ENCODE results near the gene NIP7.
"Not testable (repeated sequence)": the region's sequence is repeated elsewhere in the genome, so short reads cannot be mapped to it uniquely, and the experiment has no call there.

The NIP7 gene

GRCh38 chr16:69348222-69348621, 8.7 kb downstream of the NIP7 start:
- no peak for DNase-seq

DNA sequence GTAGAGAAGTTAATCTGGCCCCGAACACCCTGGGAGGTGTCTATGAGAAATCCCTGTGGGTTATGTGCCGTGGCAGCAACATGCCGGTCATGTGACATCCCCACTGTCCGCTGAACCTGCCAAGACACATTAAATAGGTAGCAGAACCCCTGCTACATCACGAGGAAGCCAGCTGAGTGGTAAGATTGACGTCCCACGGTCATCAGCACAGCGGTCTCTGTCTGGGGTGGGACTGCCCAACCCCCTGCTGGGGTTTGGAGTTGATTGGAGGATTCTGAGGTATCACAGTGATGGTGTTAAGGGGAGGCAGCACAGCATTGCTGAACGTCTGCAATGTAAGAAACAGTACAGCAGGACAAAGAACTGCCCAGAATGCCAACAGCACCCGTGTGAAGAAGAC, 10.0 kb downstream of the NIP7 start:
- no peak for DNase-seq

GRCh38 chr16:69350536-69351133, 11.1 kb downstream of the NIP7 start:
- no peak for DNase-seq

GRCh38 chr16:69351309-69352027, 11.9 kb downstream of the NIP7 start, which contains the start of gene TMED6:
TSS of gene TMED6 (minus strand) at chr16:69351786. CDS start at chr16:69351753, 33 bp downstream.
- peak; percentile 65 for DNase-seq

GRCh38 chr16:69360070-69360469, 20.5 kb downstream of the NIP7 start:
- DNase-seq: not testable (repeated sequence)

DNA sequence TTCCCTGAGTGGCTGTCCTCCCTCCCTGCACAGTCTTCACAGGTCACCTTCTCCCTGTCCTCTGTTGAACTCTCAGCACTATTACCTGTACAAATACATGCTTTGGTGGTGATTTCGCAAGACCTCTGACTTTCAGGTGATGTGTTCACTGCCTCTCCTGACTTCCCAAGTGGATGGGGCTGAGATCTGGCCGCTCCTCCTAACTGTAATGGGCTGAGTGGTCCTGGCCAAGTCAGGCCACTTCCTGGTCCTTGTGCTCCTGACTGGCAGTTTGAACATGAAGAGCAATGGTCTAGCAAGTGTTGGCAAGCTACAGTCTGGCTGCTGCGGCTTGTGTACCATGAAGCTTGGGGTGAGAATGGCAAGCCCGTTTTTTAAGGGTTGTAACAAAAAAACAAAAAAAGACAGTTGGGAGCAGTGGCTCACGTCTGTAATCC, 23.7 kb downstream of the NIP7 start:
- DNase-seq: no peak

DNA sequence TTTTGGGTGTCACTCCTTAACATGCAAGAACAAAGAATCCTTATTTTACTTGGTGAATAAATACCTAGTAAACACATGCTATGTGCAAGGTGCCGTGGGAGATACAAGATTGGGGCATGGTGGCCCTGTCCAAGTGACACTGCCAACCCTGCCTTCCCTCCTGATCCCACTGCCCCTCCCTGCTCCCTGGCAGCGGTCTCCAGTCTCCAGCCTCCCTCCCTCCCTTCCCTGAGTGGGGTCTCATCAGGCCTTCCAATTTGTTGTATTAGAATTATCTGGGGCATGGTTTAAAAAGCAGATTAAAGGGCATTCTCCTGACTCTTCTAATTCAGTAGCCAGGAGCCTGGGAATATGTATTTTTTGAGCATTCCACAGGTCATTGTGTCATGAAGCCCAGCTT, 24.5 kb downstream of the NIP7 start:
- DNase-seq: no peak

DNA sequence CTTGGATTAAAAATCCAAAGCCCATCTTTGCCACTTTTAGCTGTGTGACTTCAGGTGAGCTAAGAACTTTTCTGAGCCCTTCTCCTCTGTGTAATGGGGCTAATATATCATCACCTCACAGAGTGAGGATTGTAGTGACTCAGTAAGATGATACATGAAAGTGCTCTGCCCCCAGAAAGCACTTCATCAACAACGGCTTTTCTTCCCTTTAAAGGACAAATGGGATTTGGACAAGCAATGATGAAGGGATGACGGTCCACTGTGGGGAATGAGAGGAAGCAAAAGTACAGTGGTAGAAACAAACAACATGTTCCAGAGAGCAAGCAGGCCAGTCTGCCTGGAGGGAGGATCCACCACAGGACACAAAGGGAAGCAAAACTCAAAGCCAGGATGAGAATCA, 26.3 kb downstream of the NIP7 start:
- no peak for DNase-seq

DNA sequence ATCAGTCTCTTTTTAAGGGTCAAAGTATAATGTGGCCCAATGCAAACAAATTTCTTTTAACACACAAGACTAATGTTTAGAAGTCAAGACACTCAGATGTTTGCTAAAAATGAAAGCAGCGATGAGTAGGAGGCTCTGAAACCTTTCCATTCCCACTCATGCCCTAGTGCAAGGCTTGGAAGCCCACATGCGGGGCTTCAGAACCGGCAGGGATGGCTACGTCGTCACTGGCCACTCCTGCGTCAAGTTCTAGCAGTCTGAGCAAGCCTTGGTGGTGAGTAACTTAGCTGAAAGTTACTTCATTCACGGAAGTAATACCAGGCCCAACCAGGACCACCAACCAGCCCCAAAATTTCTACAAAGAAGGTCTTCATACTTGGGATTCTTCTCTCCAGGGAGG, 26.9 kb downstream of the NIP7 start:
- no peak for DNase-seq

- DNase-seq: no peak
Observed at GRCh38 chr16:69367980-69368379, 28.4 kb downstream of the NIP7 start.

GRCh38 chr16:69368866-69369265, 29.3 kb downstream of the NIP7 start:
- DNase-seq: no peak

DNA sequence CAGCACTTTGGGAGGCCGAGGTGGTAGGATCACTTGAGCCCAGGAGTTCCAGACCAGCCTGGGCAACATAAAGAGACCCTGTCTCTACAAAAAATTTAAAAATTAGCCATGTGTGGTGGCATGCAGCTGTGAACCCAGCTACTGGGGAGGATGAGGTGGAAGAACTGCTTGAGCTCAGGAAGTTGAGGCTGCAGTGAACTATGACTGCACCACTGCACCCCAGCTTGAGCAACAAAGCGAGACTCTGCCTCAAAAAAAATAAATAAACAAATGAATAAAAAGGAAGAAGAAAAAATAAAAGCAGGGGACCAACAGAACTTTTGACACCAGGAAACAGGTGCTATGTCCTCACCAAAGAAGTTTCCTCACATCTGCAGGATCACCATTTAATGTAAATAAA, 32.0 kb downstream of the NIP7 start:
- no peak for DNase-seq

- no peak for DNase-seq
Observed at GRCh38 chr16:69373019-69373418, 33.4 kb downstream of the NIP7 start.

GRCh38 chr16:69376393-69377059, 37.0 kb downstream of the NIP7 start:
- DNase-seq: no peak

DNA sequence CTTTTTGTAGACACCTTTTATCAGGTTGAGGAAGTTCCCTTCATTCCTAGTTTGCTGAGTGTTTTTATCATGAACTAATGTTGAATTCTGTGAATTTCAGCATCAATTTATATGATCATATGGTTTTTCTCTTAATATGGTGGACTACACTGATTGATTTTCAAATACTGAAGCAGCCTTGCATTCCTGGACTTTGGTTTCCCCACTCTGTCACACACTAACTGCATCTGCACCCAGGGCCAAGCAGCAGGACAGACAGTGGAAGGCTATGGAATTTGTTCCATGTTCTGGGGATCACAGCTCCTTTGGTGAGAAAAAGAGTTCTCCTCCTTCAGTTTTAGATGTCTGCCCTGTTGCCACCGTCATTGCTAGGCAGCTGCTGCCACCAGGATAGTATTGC, 38.5 kb downstream of the NIP7 start:
- DNase-seq: no peak

- no peak for DNase-seq
Observed at GRCh38 chr16:69378760-69379159, 39.2 kb downstream of the NIP7 start.

GRCh38 chr16:69381231-69381630, 41.7 kb downstream of the NIP7 start:
- DNase-seq: no peak

GRCh38 chr16:69382421-69382820, 42.8 kb downstream of the NIP7 start:
- DNase-seq: no peak

DNA sequence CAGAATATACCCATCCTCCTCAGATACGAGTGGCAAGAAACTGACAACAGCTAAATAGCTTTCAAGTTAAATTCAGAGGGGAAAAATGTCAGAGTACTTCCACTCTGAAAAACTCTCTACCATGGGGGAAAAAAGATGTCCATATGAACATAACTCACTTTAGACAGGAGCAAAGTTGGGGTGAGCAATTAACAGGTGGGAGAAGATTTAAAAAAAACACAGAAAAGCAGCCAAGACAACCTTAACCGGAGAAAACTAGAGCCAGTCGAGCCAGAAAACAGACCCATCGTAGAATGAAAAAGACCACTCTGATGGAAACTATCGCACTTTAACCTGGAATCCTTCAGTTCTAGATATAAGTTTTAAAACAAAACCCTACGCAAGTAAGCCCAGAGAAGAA, 45.4 kb downstream of the NIP7 start:
- DNase-seq: no peak

GRCh38 chr16:69386596-69386995, 47.0 kb downstream of the NIP7 start:
- DNase-seq: no peak
